ENCODE results near the gene CENPT. TPM values are rescaled to one million over a fixed set of nuclear protein-coding genes. Genes with fewer than 3 reads are reported as not detected.

CENPT gene
- total RNA-seq, 1 experiment from 2014 or later, result 60.9 TPM

DNA sequence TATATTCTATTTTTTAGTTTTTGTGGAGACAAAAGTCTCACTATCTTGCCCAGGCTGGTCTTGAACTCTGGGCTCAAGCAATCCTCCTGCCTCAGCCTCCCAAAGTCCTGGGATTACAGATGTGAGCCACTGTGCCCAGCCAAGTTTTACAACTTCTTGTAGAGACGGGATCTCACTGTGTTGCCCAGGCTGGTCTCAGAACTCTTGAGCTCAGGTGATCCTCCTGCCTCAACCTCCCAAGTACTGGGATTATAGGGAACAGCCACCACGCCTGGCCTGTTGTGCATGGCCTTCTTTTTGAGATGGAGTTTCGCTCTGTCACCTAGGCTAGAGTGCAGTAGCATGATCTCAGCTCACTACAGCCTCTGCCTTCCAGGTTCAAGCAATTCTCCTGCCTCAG, 6.2 kb upstream of the CENPT start:
- Histone ChIP-seq H3K27me3 (ENCODE audit: insufficient read depth, low read length) (no peaks in the 10 kb centered on the region), H3K27ac (ENCODE audit: insufficient read length, low read depth, low read length) (no peak overlapping the region), H2BK15ac (ENCODE audit: low read depth, low read length) (no peak overlapping the region), H3K18ac (ENCODE audit: insufficient read length, low read depth, low read length) (no peak overlapping the region), H4K20me1 (ENCODE audit: control insufficient read depth, insufficient read depth, insufficient read length) (no peaks in the 10 kb centered on the region), H2AFZ (ENCODE audit: low read length) (no peak overlapping the region), H3T11ph (ENCODE audit: low read length) (no peak overlapping the region), H2BK120ac (ENCODE audit: low read depth, low read length, poor library complexity, severe bottlenecking) (no peak overlapping the region), H3K23ac (ENCODE audit: insufficient read length, low read depth, low read length) (no peak overlapping the region), H3K14ac (ENCODE audit: insufficient read depth, low read length) (no peak overlapping the region), H3K56ac (ENCODE audit: insufficient read length, low read depth, low read length) (no peak overlapping the region), H4K5ac (ENCODE audit: insufficient read length, low read depth, low read length) (no peak overlapping the region), H3K9me3 (ENCODE audit: control insufficient read depth, low read depth, low read length) (no peaks in the 10 kb centered on the region), H2BK5ac (ENCODE audit: insufficient read length, low read length) (no peak overlapping the region), H3K9ac (ENCODE audit: extremely low read depth, insufficient read length, low read length) (no peak overlapping the region), H4K8ac (replicated peaks; ENCODE audit: insufficient read length, low read depth, low read length) (no peak overlapping the region), H3K4me1 (ENCODE audit: insufficient read depth, low read length) (peaks cover 6% of the 10 kb centered on the region; the same call in 1 of the 2 replicates), H3K79me1 (ENCODE audit: insufficient read depth, low read depth, low read length, poor library complexity, severe bottlenecking) (peaks cover 2% of the 10 kb centered on the region), H4K91ac (ENCODE audit: insufficient read length, low read depth, low read length) (no peak overlapping the region), H2AK5ac (ENCODE audit: insufficient read length, low read length) (no peak overlapping the region), H3K23me2 (ENCODE audit: insufficient read length, low read depth, low read length, poor library complexity, severe bottlenecking) (no peaks in the 10 kb centered on the region), H3K4me2 (ENCODE audit: insufficient read depth, insufficient read length, low read length) (no peak overlapping the region), H2BK12ac (ENCODE audit: insufficient read length, low read depth, low read length) (no peak overlapping the region), H2BK20ac (ENCODE audit: low read depth, low read length, poor library complexity, severe bottlenecking) (no peak overlapping the region), H3K79me2 (ENCODE audit: insufficient read depth, low read length) (peaks cover 47% of the 10 kb centered on the region; the same call in 1 of the 2 replicates), H3K4ac (ENCODE audit: low read depth, low read length) (no peak overlapping the region)
- Mint-ChIP-seq H3K27me3 (ENCODE audit: low read depth) (no peaks in the 10 kb centered on the region), H3K4me3 (no peak overlapping the region), H3K4me1 (peaks cover 41 to 50% of the 10 kb centered on the region in 2 experiments), H3K36me3 (ENCODE audit: insufficient read depth in 1 of 3, low read depth in 3 of 3) (peaks cover 10 to 25% (median 21%) of the 10 kb centered on the region in 3 experiments), H3K27ac (no peak overlapping the region), H3K9me3 (peaks cover 0 to 2% of the 10 kb centered on the region in 2 experiments; a peak in 1 of 5 replicates)
- TF ChIP-seq, protein P1, sequence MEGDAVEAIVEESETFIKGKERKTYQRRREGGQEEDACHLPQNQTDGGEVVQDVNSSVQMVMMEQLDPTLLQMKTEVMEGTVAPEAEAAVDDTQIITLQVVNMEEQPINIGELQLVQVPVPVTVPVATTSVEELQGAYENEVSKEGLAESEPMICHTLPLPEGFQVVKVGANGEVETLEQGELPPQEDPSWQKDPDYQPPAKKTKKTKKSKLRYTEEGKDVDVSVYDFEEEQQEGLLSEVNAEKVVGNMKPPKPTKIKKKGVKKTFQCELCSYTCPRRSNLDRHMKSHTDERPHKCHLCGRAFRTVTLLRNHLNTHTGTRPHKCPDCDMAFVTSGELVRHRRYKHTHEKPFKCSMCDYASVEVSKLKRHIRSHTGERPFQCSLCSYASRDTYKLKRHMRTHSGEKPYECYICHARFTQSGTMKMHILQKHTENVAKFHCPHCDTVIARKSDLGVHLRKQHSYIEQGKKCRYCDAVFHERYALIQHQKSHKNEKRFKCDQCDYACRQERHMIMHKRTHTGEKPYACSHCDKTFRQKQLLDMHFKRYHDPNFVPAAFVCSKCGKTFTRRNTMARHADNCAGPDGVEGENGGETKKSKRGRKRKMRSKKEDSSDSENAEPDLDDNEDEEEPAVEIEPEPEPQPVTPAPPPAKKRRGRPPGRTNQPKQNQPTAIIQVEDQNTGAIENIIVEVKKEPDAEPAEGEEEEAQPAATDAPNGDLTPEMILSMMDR (conservative IDR thresholded peaks at IDR 0.05), result no peak
- no peak for DNase-seq
- no CpG with 5 or more reads among the region's 3 CpGs for WGBS (ENCODE audit: extremely low coverage, insufficient read length, low lambda C conversion rate)
